ENCODE measurements around the gene SLC44A4. TPM values are rescaled to one million over a fixed set of nuclear protein-coding genes. Genes with fewer than 3 reads are reported as not detected.

The SLC44A4 gene
- total RNA-seq, 1 donor from 2014 or later, result 0.32 TPM

- Histone ChIP-seq H4K20me1 (ENCODE audit: low read depth) (peaks cover 46% of the 10 kb centered on the region), H3K4me3 (peak overlapping the region; percentile 89), H3K79me2 (ENCODE audit: low read depth) (peaks cover 47% of the 10 kb centered on the region), H3K9ac (no peak overlapping the region), H3K4me2 (peak overlapping the region; percentile 92), H3K36me3 (peaks cover 27% of the 10 kb centered on the region), H2AFZ (replicated peaks) (no peak overlapping the region), H3K4me1 (peaks cover 26% of the 10 kb centered on the region), H3K27ac (peak overlapping the region; percentile 3), H3K27me3 (no peaks in the 10 kb centered on the region), H3F3A (ENCODE audit: low read depth) (peaks cover 82% of the 10 kb centered on the region), H3K9me3 (ENCODE audit: low read depth) (no peaks in the 10 kb centered on the region)
- Mint-ChIP-seq H3K4me1 (peaks cover 38% of the 10 kb centered on the region), H3K36me3 (peaks cover 38% of the 10 kb centered on the region), H3K9me3 (no peaks in the 10 kb centered on the region), H3K27me3 (ENCODE audit: insufficient read depth, low read depth) (peaks cover 18% of the 10 kb centered on the region), H3K27ac (peak overlapping the region; percentile 62), H3K4me3 (peak overlapping the region; percentile 99)
- no peak for TF ChIP-seq CTCF (IDR thresholded peaks at IDR 0.05)
- TF ChIP-seq EZH2 (IDR thresholded peaks at IDR 0.05), result no peak
- TF ChIP-seq EZH2phosphoT487 (IDR thresholded peaks at IDR 0.05), result no peak
- no peak for DNase-seq (ENCODE audit: low spot score)
Observed at GRCh38 chr6:31837369-31838113, 41.3 kb downstream of the SLC44A4 start.

GRCh38 chr6:31836474-31837368 is 42.1 kb downstream of the SLC44A4 start:
- Mint-ChIP-seq H3K4me1 (peaks cover 38% of the 10 kb centered on the region), H3K4me3 (peak overlapping the region; percentile 99), H3K9me3 (no peaks in the 10 kb centered on the region), H3K27me3 (ENCODE audit: insufficient read depth, low read depth) (peaks cover 14% of the 10 kb centered on the region), H3K27ac (peak overlapping the region; percentile 91), H3K36me3 (peaks cover 38% of the 10 kb centered on the region)
- DNase-seq (ENCODE audit: low spot score), result no peak
- Histone ChIP-seq H3K9me3 (ENCODE audit: low read depth) (no peaks in the 10 kb centered on the region), H2AFZ (replicated peaks) (no peak overlapping the region), H3K27ac (peak overlapping the region; percentile 3), H3K4me1 (peaks cover 26% of the 10 kb centered on the region), H3K36me3 (peaks cover 27% of the 10 kb centered on the region), H3K79me2 (ENCODE audit: low read depth) (peaks cover 48% of the 10 kb centered on the region), H3F3A (ENCODE audit: low read depth) (peaks cover 78% of the 10 kb centered on the region), H3K4me2 (peak overlapping the region; percentile 92), H3K27me3 (no peaks in the 10 kb centered on the region), H3K4me3 (peak overlapping the region; percentile 89), H3K9ac (peak overlapping the region; percentile 35), H4K20me1 (ENCODE audit: low read depth) (peaks cover 46% of the 10 kb centered on the region)
- TF ChIP-seq EZH2phosphoT487 (IDR thresholded peaks at IDR 0.05) (no peak), CTCF (IDR thresholded peaks at IDR 0.05) (no peak), EZH2 (IDR thresholded peaks at IDR 0.05) (no peak)

- H3K9me3 Mint-ChIP-seq, result no peaks in the 10 kb centered on the region
- H3K4me1 Mint-ChIP-seq, result peaks cover 40% of the 10 kb centered on the region
- peaks cover 38% of the 10 kb centered on the region for H3K36me3 Mint-ChIP-seq
Observed at GRCh38 chr6:31836047-31836473, 42.7 kb downstream of the SLC44A4 start.

More at GRCh38 chr6:31836047-31836473, 42.7 kb downstream of the SLC44A4 start:
- Histone ChIP-seq H3K27ac (peak overlapping the region; percentile 3), H2AFZ (replicated peaks) (no peak overlapping the region), H3K27me3 (no peaks in the 10 kb centered on the region), H3K4me1 (peaks cover 26% of the 10 kb centered on the region), H3K4me3 (peak overlapping the region; percentile 89), H3K9ac (peak overlapping the region; percentile 35), H3F3A (ENCODE audit: low read depth) (peaks cover 76% of the 10 kb centered on the region), H3K36me3 (peaks cover 27% of the 10 kb centered on the region), H3K4me2 (peak overlapping the region; percentile 92), H3K79me2 (ENCODE audit: low read depth) (peaks cover 55% of the 10 kb centered on the region), H4K20me1 (ENCODE audit: low read depth) (peaks cover 46% of the 10 kb centered on the region), H3K9me3 (ENCODE audit: low read depth) (no peaks in the 10 kb centered on the region)
- TF ChIP-seq EZH2 (IDR thresholded peaks at IDR 0.05), result no peak
- Mint-ChIP-seq H3K27ac (peak overlapping the region; percentile 91), H3K4me3 (peak overlapping the region; percentile 99), H3K27me3 (ENCODE audit: insufficient read depth, low read depth) (peaks cover 14% of the 10 kb centered on the region)
- DNase-seq (ENCODE audit: low spot score), result no peak
